Measurements from ENCODE around the gene COBLL1.

GRCh38 chr2:164719996-164720941, 121.4 kb downstream of the COBLL1 start:
- TF ChIP-seq CTCF (IDR thresholded peaks at IDR 0.05): no peak
- TF ChIP-seq POLR2AphosphoS5 (IDR thresholded peaks at IDR 0.05; ENCODE audit: low read depth, low read length): no peak

Measured in Panc1 (cell line).